Right atrium auricular region (tissue), 2 donors: ENCODE measurements around the gene NECTIN2. TPM values are rescaled to one million over a fixed set of nuclear protein-coding genes. Genes with fewer than 3 reads are reported as not detected.
A peak's percentile ranks its signal among the peaks of the same experiment; 100 is the strongest.
"Not testable (repeated sequence)": the region's sequence is repeated elsewhere in the genome, so short reads cannot be mapped to it uniquely, and the experiment has no call there.

Experiments used
- DNase-seq: peaks from one replicate; pipeline ENCODE4 v3.0.0-alpha.2; 2019; ENCODE audit warnings: low spot score
- H3K27ac ChIP-seq, 2 donors: fragments of 200-600 bp; sonication (generic); 1 replicate in 1 of 2; 2 replicates in 1 of 2; pipeline ENCODE4 v1.5.1; 2016 to 2019
- H3K27me3 ChIP-seq, 2 donors: fragments of 200-600 bp; sonication (generic); one replicate each; pipeline versions ENCODE4 v1.5.1 to v1.6.0; 2017 to 2019
- H3K36me3 ChIP-seq: fragments of 200-600 bp; sonication (generic); one replicate; pipeline ENCODE4 v1.5.1; 2016
- H3K4me1 ChIP-seq, 2 donors: fragments of 200-600 bp; sonication (generic); one replicate each; pipeline versions ENCODE4 v1.5.1 to v1.6.0; 2017 to 2019
- H3K4me3 ChIP-seq, 2 donors: fragments of 200-600 bp; sonication (generic); 1 replicate in 1 of 2; 2 replicates in 1 of 2; pipeline ENCODE4 v1.5.1; 2017 to 2019; ENCODE audit warnings: mild to moderate bottlenecking in 1 of 2, moderate library complexity in 1 of 2
- H3K9me3 ChIP-seq, 2 donors: fragments of 200-600 bp; sonication (generic); one replicate each; pipeline ENCODE4 v1.5.1; 2019
- total RNA-seq, 2 donors: library from RNA; depleted of rRNA; stranded (reverse); fragments of >200 nt; gene quantifications; one replicate each; pipeline ENCODE4 v1.1.0, GENCODE V29; 2016
- TF ChIP-seq, protein P1 (sequence below), 2 donors: fragments of 200-600 bp; sonication (generic); IDR thresholded peaks; one replicate each; pipeline ENCODE4 v1.5.1; 2019; ENCODE audit warnings: antibody characterized with exemption in 2 of 2

NECTIN2 gene
- total RNA-seq, 2 donors from 2014 or later = 65.1 to 95.7 TPM

GRCh38 chr19:44855606-44856005 is 9.5 kb downstream of the NECTIN2 start:
- peaks cover 7% of the 10 kb centered on the region for H3K36me3 ChIP-seq
- no peak overlapping the region for H3K4me3 ChIP-seq
- TF ChIP-seq, protein P1, sequence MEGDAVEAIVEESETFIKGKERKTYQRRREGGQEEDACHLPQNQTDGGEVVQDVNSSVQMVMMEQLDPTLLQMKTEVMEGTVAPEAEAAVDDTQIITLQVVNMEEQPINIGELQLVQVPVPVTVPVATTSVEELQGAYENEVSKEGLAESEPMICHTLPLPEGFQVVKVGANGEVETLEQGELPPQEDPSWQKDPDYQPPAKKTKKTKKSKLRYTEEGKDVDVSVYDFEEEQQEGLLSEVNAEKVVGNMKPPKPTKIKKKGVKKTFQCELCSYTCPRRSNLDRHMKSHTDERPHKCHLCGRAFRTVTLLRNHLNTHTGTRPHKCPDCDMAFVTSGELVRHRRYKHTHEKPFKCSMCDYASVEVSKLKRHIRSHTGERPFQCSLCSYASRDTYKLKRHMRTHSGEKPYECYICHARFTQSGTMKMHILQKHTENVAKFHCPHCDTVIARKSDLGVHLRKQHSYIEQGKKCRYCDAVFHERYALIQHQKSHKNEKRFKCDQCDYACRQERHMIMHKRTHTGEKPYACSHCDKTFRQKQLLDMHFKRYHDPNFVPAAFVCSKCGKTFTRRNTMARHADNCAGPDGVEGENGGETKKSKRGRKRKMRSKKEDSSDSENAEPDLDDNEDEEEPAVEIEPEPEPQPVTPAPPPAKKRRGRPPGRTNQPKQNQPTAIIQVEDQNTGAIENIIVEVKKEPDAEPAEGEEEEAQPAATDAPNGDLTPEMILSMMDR (IDR thresholded peaks at IDR 0.05) = no peak
- no peaks in the 10 kb centered on the region for H3K27me3 ChIP-seq
- no peak overlapping the region for H3K27ac ChIP-seq
- peaks cover 0 to 37% of the 10 kb centered on the region in 2 donors for H3K4me1 ChIP-seq
- no peak for DNase-seq
- H3K9me3 ChIP-seq = no peaks in the 10 kb centered on the region

- peak overlapping the region; percentile 16 to 29 for H3K27ac ChIP-seq
- H3K36me3 ChIP-seq = peaks cover 7% of the 10 kb centered on the region
- TF ChIP-seq, protein P1 (IDR thresholded peaks at IDR 0.05) = no peak
- no peaks in the 10 kb centered on the region for H3K27me3 ChIP-seq
- no peak overlapping the region for H3K4me3 ChIP-seq
- DNase-seq = no peak
- no peaks in the 10 kb centered on the region for H3K9me3 ChIP-seq
- H3K4me1 ChIP-seq = peaks cover 0 to 28% of the 10 kb centered on the region in 2 donors
These were observed 10.5 kb downstream of the NECTIN2 start for GRCh38 chr19:44856421-44857083.

- Histone ChIP-seq H3K36me3 (peaks cover 7% of the 10 kb centered on the region), H3K9me3 (no peaks in the 10 kb centered on the region), H3K4me1 (peaks cover 0 to 27% of the 10 kb centered on the region in 2 donors), H3K27ac (no peak overlapping the region), H3K4me3 (no peak overlapping the region), H3K27me3 (no peaks in the 10 kb centered on the region)
- no peak for DNase-seq
- TF ChIP-seq, protein P1 (IDR thresholded peaks at IDR 0.05) = no peak
These were observed 11.7 kb downstream of the NECTIN2 start for GRCh38 chr19:44857837-44858236.

GRCh38 chr19:44861576-44861975 is 15.5 kb downstream of the NECTIN2 start:
- DNase-seq, H3K27me3 ChIP-seq, H3K9me3 ChIP-seq, H3K4me3 ChIP-seq, H3K27ac ChIP-seq: not testable (repeated sequence)
- Histone ChIP-seq H3K4me1 (peaks cover 0 to 16% of the 10 kb centered on the region in 2 donors), H3K36me3 (peaks cover 25% of the 10 kb centered on the region)

- DNase-seq = no peak
- Histone ChIP-seq H3K4me1 (no peaks in the 10 kb centered on the region), H3K4me3 (no peak overlapping the region), H3K27ac (no peak overlapping the region), H3K27me3 (no peaks in the 10 kb centered on the region), H3K9me3 (no peaks in the 10 kb centered on the region), H3K36me3 (peaks cover 38% of the 10 kb centered on the region)
- TF ChIP-seq, protein P1 (IDR thresholded peaks at IDR 0.05) = no peak
These were observed 17.9 kb downstream of the NECTIN2 start for GRCh38 chr19:44863990-44864389.

DNA sequence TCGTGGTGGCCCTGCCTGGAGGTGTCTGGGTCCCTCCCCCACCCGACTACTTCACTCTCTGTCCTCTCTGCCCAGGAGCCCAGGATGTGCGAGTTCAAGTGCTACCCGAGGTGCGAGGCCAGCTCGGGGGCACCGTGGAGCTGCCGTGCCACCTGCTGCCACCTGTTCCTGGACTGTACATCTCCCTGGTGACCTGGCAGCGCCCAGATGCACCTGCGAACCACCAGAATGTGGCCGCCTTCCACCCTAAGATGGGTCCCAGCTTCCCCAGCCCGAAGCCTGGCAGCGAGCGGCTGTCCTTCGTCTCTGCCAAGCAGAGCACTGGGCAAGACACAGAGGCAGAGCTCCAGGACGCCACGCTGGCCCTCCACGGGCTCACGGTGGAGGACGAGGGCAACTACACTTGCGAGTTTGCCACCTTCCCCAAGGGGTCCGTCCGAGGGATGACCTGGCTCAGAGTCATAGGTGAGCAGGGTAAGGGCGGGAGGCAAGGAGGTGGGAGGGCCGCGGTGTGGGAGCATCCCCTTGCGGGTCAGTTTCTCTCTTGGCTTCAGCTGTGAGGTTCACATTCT is 19.2 kb downstream of the NECTIN2 start:
- Histone ChIP-seq H3K27ac (no peak overlapping the region), H3K27me3 (no peaks in the 10 kb centered on the region), H3K4me1 (peaks cover 0 to 8% of the 10 kb centered on the region in 2 donors), H3K9me3 (no peaks in the 10 kb centered on the region), H3K4me3 (no peak overlapping the region), H3K36me3 (peaks cover 31% of the 10 kb centered on the region)
- no peak for DNase-seq
- TF ChIP-seq, protein P1 (IDR thresholded peaks at IDR 0.05) = no peak
